GM23338 (cell line): Measurements from ENCODE around the gene RFX8. TPM values are rescaled to one million over a fixed set of nuclear protein-coding genes. Genes with fewer than 3 reads are reported as not detected.
A peak's percentile ranks its signal among the peaks of the same experiment; 100 is the strongest.

Source experiments
- ATAC-seq: fragments of 200-7000 bp; cut with Tn5 transposase; 3 replicates; pipeline ENCODE4 v1.9.1; 2020
- DNase-seq: peaks from one replicate; pipeline ENCODE4 v3.0.0-alpha.2; 2015; ENCODE audit warnings: low spot score
- H2AFZ ChIP-seq: fragments of 200-600 bp; sonication (generic); 2 replicates; pipeline ENCODE4 v1.8.0; 2016; ENCODE audit warnings: antibody characterized with exemption, mild to moderate bottlenecking, moderate library complexity
- H3F3A ChIP-seq: fragments of 200-600 bp; sonication (generic); replicated peaks from 2 replicates; pipeline ENCODE4 v1.8.0; 2017; ENCODE audit warnings: antibody characterized with exemption, mixed run types, low read depth
- H3K27ac ChIP-seq: fragments of 200-600 bp; sonication (generic); 2 replicates; pipeline ENCODE4 v1.6.1; 2016; ENCODE audit warnings: low read depth
- H3K27me3 ChIP-seq: fragments of 200-600 bp; sonication (generic); 2 replicates; pipeline ENCODE4 v1.8.0; 2016; ENCODE audit warnings: mild to moderate bottlenecking, mixed run types, moderate library complexity; ENCODE audit not compliant: insufficient read depth
- H3K36me3 ChIP-seq: fragments of 200-600 bp; sonication (generic); 2 replicates; pipeline ENCODE4 v1.8.0; 2016; ENCODE audit warnings: mild to moderate bottlenecking; ENCODE audit not compliant: insufficient read depth
- H3K4me1 ChIP-seq: fragments of 200-600 bp; sonication (generic); 2 replicates; pipeline ENCODE4 v1.8.0; 2016; ENCODE audit warnings: mild to moderate bottlenecking, moderate library complexity; ENCODE audit not compliant: insufficient read depth
- H3K4me2 ChIP-seq: fragments of 200-600 bp; sonication (generic); 2 replicates; pipeline ENCODE4 v1.7.1; 2017; ENCODE audit warnings: mixed run types
- H3K4me3 ChIP-seq: fragments of 200-600 bp; sonication (generic); 2 replicates; pipeline ENCODE4 v1.6.1; 2016; ENCODE audit warnings: mixed run types
- H3K79me2 ChIP-seq: fragments of 200-600 bp; sonication (generic); replicated peaks from 2 replicates; pipeline ENCODE4 v1.8.0; 2017; ENCODE audit warnings: mild to moderate bottlenecking; ENCODE audit not compliant: insufficient read depth
- H3K9me2 ChIP-seq: fragments of 200-600 bp; sonication (generic); 2 replicates; pipeline ENCODE4 v1.8.0; 2017; ENCODE audit not compliant: insufficient read depth
- H4K20me1 ChIP-seq: fragments of 200-600 bp; sonication (generic); replicated peaks from 2 replicates; pipeline ENCODE4 v1.8.0; 2017; ENCODE audit warnings: mild to moderate bottlenecking; ENCODE audit not compliant: insufficient read depth
- H3K27ac Mint-ChIP-seq: 2 replicates; pipeline ENCODE4 v1.8.0; 2020; ENCODE audit warnings: inconsistent platforms, mild to moderate bottlenecking, moderate library complexity, mixed read lengths
- H3K27me3 Mint-ChIP-seq: 3 replicates; pipeline ENCODE4 v1.8.0; 2022; ENCODE audit warnings: low read depth, mild to moderate bottlenecking, moderate library complexity, mixed read lengths, inconsistent platforms; ENCODE audit not compliant: insufficient read depth, poor library complexity
- H3K36me3 Mint-ChIP-seq: 3 replicates; pipeline ENCODE4 v1.8.0; 2021; ENCODE audit warnings: low read depth, mild to moderate bottlenecking, inconsistent platforms, moderate library complexity, mixed read lengths
- H3K4me1 Mint-ChIP-seq: 3 replicates; pipeline ENCODE4 v1.8.0; 2020; ENCODE audit warnings: mild to moderate bottlenecking, inconsistent platforms, mixed read lengths
- H3K4me3 Mint-ChIP-seq: 3 replicates; pipeline ENCODE4 v1.8.0; 2021; ENCODE audit warnings: moderate library complexity, mild to moderate bottlenecking, inconsistent platforms, mixed read lengths
- H3K9me3 Mint-ChIP-seq: 3 replicates; pipeline ENCODE4 v1.8.0; 2020; ENCODE audit warnings: moderate library complexity, mild to moderate bottlenecking, inconsistent platforms, mixed read lengths
- CREB1 ChIP-seq: fragments of 250-450 bp; sonication (Bioruptor Pico); IDR thresholded peaks from 2 replicates; pipeline ENCODE4 v1.5.0; 2020; ENCODE audit warnings: low read depth, mild to moderate bottlenecking, moderate library complexity
- EZH2 ChIP-seq: fragments of 200-600 bp; sonication (generic); IDR thresholded peaks from one replicate; pipeline ENCODE4 v1.8.0; 2017; ENCODE audit warnings: antibody characterized with exemption, mild to moderate bottlenecking, low read depth; ENCODE audit not compliant: unreplicated experiment
- EZH2phosphoT487 ChIP-seq: fragments of 200-600 bp; sonication (generic); IDR thresholded peaks from one replicate; pipeline ENCODE4 v1.8.1; 2018; ENCODE audit warnings: antibody characterized with exemption; ENCODE audit not compliant: unreplicated experiment
- JUNB ChIP-seq: IDR thresholded peaks from one replicate; pipeline ENCODE4 v1.6.1; 2016; ENCODE audit warnings: antibody characterized with exemption; ENCODE audit not compliant: unreplicated experiment
- NANOG ChIP-seq: IDR thresholded peaks from 2 replicates; pipeline ENCODE4 v1.6.1; 2016; ENCODE audit warnings: antibody characterized with exemption, borderline replicate concordance
- POLR2AphosphoS5 ChIP-seq: IDR thresholded peaks from 2 replicates; pipeline ENCODE4 v1.6.1; 2016; ENCODE audit warnings: antibody characterized with exemption, low read depth
- STAT1 ChIP-seq: IDR thresholded peaks from one replicate; pipeline ENCODE4 v1.6.1; 2016; ENCODE audit warnings: antibody characterized with exemption; ENCODE audit not compliant: unreplicated experiment
- polyA plus RNA-seq: library from polyadenylated mRNA; unstranded; fragments of >200 nt; fragmentation: Nextera tagmentation; extraction: Ambion mirVana; gene quantifications from 2 replicates; pipeline ENCODE4 v1.2.1, GENCODE V29; 2016
- total RNA-seq: library from RNA; depleted of rRNA; stranded (reverse); fragments of >200 nt; shearing (Covaris generic); gene quantifications from 2 replicates; pipeline ENCODE4 v1.2.3, GENCODE V29; 2014
- TF ChIP-seq, protein P1 (sequence below): IDR thresholded peaks from one replicate; pipeline ENCODE4 v1.6.1; 2018; ENCODE audit warnings: antibody characterized with exemption; ENCODE audit not compliant: unreplicated experiment
- TF ChIP-seq, protein P2 (sequence below): IDR thresholded peaks from 2 replicates; pipeline ENCODE4 v1.6.1; 2016; ENCODE audit warnings: antibody characterized with exemption
- TF ChIP-seq, protein P3 (sequence below), 2 experiments: fragments of 200-600 bp in 1 of 2; sonication (generic) in 1 of 2; conservative IDR thresholded peaks; 2 replicates each; pipeline versions ENCODE4 v1.5.1 to v1.6.1; 2016 to 2017; ENCODE audit warnings: antibody characterized with exemption in 2 of 2, low read depth in 2 of 2, mild to moderate bottlenecking in 2 of 2, moderate library complexity in 1 of 2

The RFX8 gene
- total and polyA plus RNA-seq, 2 experiments from 2014 or later = 0.65 to 1.5 TPM

DNA sequence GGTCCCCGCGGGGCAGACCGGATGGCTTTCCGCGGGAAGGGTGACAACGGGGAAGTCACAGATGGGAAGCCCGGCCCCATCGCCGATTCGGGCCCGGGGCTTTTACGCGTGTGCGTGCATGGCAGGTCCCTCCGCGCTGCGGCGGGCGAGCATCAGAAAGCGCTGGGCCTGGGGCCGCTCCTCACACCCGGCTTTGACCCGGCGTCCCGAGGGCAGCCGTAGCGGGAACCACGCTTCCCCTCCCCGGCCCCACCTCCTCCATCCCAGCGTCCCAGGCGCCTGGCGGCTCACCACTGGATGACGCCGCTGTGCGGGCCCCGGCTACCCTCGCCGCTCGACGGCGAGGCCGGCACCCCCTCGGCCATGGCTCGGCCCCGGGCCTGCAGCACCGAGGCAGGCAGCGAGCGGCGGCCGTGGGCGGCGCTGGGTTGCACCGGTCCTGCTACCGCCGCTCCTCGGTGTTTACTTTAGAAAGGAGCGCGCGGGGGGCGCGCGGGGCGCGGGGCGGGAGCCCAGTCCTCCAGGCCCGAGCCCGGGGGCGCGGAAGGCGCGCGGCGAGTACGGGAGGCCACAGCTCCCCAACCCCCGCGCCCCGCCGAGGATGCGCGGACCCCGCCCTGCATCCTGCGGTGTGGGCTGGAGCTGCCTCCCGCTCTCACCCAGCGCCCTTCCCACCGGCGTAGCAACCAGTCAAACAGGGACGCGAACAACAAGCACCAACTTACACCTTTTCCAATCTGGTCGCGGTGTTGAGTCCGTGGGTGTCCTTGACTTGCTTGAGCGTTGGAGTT is 806 bp downstream of the RFX8 start (continued):
- TF ChIP-seq, protein P1, sequence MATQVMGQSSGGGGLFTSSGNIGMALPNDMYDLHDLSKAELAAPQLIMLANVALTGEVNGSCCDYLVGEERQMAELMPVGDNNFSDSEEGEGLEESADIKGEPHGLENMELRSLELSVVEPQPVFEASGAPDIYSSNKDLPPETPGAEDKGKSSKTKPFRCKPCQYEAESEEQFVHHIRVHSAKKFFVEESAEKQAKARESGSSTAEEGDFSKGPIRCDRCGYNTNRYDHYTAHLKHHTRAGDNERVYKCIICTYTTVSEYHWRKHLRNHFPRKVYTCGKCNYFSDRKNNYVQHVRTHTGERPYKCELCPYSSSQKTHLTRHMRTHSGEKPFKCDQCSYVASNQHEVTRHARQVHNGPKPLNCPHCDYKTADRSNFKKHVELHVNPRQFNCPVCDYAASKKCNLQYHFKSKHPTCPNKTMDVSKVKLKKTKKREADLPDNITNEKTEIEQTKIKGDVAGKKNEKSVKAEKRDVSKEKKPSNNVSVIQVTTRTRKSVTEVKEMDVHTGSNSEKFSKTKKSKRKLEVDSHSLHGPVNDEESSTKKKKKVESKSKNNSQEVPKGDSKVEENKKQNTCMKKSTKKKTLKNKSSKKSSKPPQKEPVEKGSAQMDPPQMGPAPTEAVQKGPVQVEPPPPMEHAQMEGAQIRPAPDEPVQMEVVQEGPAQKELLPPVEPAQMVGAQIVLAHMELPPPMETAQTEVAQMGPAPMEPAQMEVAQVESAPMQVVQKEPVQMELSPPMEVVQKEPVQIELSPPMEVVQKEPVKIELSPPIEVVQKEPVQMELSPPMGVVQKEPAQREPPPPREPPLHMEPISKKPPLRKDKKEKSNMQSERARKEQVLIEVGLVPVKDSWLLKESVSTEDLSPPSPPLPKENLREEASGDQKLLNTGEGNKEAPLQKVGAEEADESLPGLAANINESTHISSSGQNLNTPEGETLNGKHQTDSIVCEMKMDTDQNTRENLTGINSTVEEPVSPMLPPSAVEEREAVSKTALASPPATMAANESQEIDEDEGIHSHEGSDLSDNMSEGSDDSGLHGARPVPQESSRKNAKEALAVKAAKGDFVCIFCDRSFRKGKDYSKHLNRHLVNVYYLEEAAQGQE = no peak
- TF ChIP-seq JUNB = no peak
- TF ChIP-seq, protein P2, sequence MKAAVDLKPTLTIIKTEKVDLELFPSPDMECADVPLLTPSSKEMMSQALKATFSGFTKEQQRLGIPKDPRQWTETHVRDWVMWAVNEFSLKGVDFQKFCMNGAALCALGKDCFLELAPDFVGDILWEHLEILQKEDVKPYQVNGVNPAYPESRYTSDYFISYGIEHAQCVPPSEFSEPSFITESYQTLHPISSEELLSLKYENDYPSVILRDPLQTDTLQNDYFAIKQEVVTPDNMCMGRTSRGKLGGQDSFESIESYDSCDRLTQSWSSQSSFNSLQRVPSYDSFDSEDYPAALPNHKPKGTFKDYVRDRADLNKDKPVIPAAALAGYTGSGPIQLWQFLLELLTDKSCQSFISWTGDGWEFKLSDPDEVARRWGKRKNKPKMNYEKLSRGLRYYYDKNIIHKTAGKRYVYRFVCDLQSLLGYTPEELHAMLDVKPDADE = no peak
- no peak for TF ChIP-seq EZH2phosphoT487
- no peak for TF ChIP-seq NANOG
- TF ChIP-seq STAT1 = no peak
- TF ChIP-seq POLR2AphosphoS5 = peak; percentile 37
- peak; percentile 47; the same call in 1 of the 2 replicates for TF ChIP-seq CREB1 (CRISPR knock-in tag)
- TF ChIP-seq EZH2 = no peak
- TF ChIP-seq, protein P3, sequence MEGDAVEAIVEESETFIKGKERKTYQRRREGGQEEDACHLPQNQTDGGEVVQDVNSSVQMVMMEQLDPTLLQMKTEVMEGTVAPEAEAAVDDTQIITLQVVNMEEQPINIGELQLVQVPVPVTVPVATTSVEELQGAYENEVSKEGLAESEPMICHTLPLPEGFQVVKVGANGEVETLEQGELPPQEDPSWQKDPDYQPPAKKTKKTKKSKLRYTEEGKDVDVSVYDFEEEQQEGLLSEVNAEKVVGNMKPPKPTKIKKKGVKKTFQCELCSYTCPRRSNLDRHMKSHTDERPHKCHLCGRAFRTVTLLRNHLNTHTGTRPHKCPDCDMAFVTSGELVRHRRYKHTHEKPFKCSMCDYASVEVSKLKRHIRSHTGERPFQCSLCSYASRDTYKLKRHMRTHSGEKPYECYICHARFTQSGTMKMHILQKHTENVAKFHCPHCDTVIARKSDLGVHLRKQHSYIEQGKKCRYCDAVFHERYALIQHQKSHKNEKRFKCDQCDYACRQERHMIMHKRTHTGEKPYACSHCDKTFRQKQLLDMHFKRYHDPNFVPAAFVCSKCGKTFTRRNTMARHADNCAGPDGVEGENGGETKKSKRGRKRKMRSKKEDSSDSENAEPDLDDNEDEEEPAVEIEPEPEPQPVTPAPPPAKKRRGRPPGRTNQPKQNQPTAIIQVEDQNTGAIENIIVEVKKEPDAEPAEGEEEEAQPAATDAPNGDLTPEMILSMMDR (conservative IDR thresholded peaks at IDR 0.05; ENCODE audit: low read depth in 2 of 2) = no peak

DNA sequence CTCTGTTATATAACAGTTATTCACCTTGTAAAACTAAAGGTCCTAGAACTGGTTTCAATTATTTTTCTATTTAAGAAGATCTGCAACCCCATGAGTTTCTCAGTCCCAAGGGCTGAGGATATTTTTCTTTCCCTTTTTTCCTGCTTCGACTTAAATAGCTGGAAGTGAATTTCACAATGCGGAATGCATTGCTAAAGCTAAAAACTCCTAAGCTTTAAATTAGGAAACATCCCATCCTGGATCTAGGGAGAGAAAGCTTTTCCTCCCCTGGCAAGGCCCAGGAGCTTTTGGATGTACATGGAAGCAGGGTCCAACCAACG is 1.4 kb downstream of the RFX8 start:
- Histone ChIP-seq H3K27me3 (peaks cover 3% of the 10 kb centered on the region; the same call in 1 of the 2 replicates), H3F3A (0 out of 2 replicates have a peak, but pooled peaks cover 7% of the 10 kb centered on the region), H2AFZ (peak overlapping the region; percentile 60), H3K79me2 (no peaks in the 10 kb centered on the region), H3K4me3 (peak overlapping the region; percentile 65), H3K27ac (no peak overlapping the region), H3K9me2 (no peaks in the 10 kb centered on the region), H3K4me1 (peaks cover 17% of the 10 kb centered on the region), H4K20me1 (no peaks in the 10 kb centered on the region), H3K36me3 (no peaks in the 10 kb centered on the region; the same call in 1 of the 2 replicates), H3K4me2 (peak overlapping the region; percentile 72)
- TF ChIP-seq JUNB = no peak
- Mint-ChIP-seq H3K4me1 (peaks cover 16% of the 10 kb centered on the region), H3K36me3 (no peaks in the 10 kb centered on the region), H3K4me3 (peak overlapping the region; percentile 78), H3K9me3 (no peaks in the 10 kb centered on the region), H3K27me3 (peaks cover 12% of the 10 kb centered on the region), H3K27ac (no peak overlapping the region)
- no peak for ATAC-seq
- DNase-seq = no peak
